HFF-Myc (cell line): ENCODE measurements around the gene GSG1L.

Experiments
- DNase-seq: peaks from one replicate; pipeline ENCODE4 v3.0.0-alpha.2; 2011; ENCODE audit warnings: low read depth; ENCODE audit errors: extremely low read depth
- H3K4me3 ChIP-seq: replicated peaks from 2 replicates; pipeline ENCODE4 v1.5.1; 2011; ENCODE audit warnings: low read depth, mild to moderate bottlenecking, control low read depth, low read length
- CTCF ChIP-seq: IDR thresholded peaks from 2 replicates; pipeline ENCODE4 v1.5.1; 2012; ENCODE audit warnings: mild to moderate bottlenecking, low read depth, low read length, control low read depth; ENCODE audit errors: missing control alignments

Gene GSG1L

GRCh38 chr16:27927266-27927901 lies 136.1 kb downstream of the GSG1L start:
- no peak overlapping the region for H3K4me3 ChIP-seq
- TF ChIP-seq CTCF: no peak
- DNase-seq: no peak

GRCh38 chr16:27925612-27926011 lies 137.9 kb downstream of the GSG1L start:
- DNase-seq: no peak
- TF ChIP-seq CTCF: no peak
- no peak overlapping the region for H3K4me3 ChIP-seq

GRCh38 chr16:27924411-27925118 lies 138.9 kb downstream of the GSG1L start:
- DNase-seq: no peak
- no peak overlapping the region for H3K4me3 ChIP-seq
- no peak for TF ChIP-seq CTCF

- H3K4me3 ChIP-seq: no peak overlapping the region
- no peak for DNase-seq
- no peak for TF ChIP-seq CTCF
Measured at GRCh38 chr16:27923751-27924150, 139.8 kb downstream of the GSG1L start.

GRCh38 chr16:27922433-27922832 lies 141.1 kb downstream of the GSG1L start:
- TF ChIP-seq CTCF: no peak
- no peak for DNase-seq
- no peak overlapping the region for H3K4me3 ChIP-seq

- no peak overlapping the region for H3K4me3 ChIP-seq
- no peak for DNase-seq
- no peak for TF ChIP-seq CTCF
Measured at GRCh38 chr16:27921134-27921533, 142.4 kb downstream of the GSG1L start.
